ENCODE data around the gene ANKK1. TPM values are rescaled to one million over a fixed set of nuclear protein-coding genes. Genes with fewer than 3 reads are reported as not detected.

The ANKK1 gene
- total and polyA plus RNA-seq, 2 donors (not counting 1 experiment from before 2014, with no cell fraction given) = not detected

GRCh38 chr11:113407163-113407562, 19.6 kb downstream of the ANKK1 start:
- no peaks in the 10 kb centered on the region for H3K27me3 ChIP-seq (ENCODE audit: control insufficient read depth, insufficient read depth, low read length)
- H3K27ac ChIP-seq (ENCODE audit: insufficient read depth, low read length) = no peak overlapping the region
- no peaks in the 10 kb centered on the region for H3K4me1 ChIP-seq (ENCODE audit: control insufficient read depth, extremely low read depth, insufficient read depth, low read length)
- H3K9me3 ChIP-seq (ENCODE audit: control insufficient read depth, insufficient read depth, low read depth, low read length) = no peaks in the 10 kb centered on the region
- no peaks in the 10 kb centered on the region for H3K79me2 ChIP-seq (ENCODE audit: control insufficient read depth, insufficient read depth, low read length)
- H2AFZ ChIP-seq (ENCODE audit: low read length) = no peak overlapping the region
- TF ChIP-seq EZH2 (IDR thresholded peaks at IDR 0.05; ENCODE audit: low read length, missing control alignments) (no peak), CTCF (conservative IDR thresholded peaks at IDR 0.05 in 1 of 2, IDR thresholded peaks at IDR 0.05 in 1 of 2; ENCODE audit: low read depth in 1 of 2, low read length in 2 of 2) (no peak)
- H4K20me1 ChIP-seq (ENCODE audit: control insufficient read depth, extremely low read depth, insufficient read depth, low read length) = no peaks in the 10 kb centered on the region
- no peaks in the 10 kb centered on the region for H3K36me3 ChIP-seq (ENCODE audit: control insufficient read depth, insufficient read depth, low read length)
- H3K4me2 ChIP-seq (ENCODE audit: extremely low read depth, insufficient read depth, low read length) = no peak overlapping the region
- H3K9ac ChIP-seq (ENCODE audit: insufficient read depth, low read length) = no peak overlapping the region
- no peak for DNase-seq (ENCODE audit: low read depth in 2 of 2)
- H3K4me3 ChIP-seq (replicated peaks in 1 of 4; ENCODE audit: control extremely low read depth in 1 of 4, insufficient read depth in 1 of 4, low read depth in 3 of 4, low read length in 4 of 4) = no peak overlapping the region

DNA sequence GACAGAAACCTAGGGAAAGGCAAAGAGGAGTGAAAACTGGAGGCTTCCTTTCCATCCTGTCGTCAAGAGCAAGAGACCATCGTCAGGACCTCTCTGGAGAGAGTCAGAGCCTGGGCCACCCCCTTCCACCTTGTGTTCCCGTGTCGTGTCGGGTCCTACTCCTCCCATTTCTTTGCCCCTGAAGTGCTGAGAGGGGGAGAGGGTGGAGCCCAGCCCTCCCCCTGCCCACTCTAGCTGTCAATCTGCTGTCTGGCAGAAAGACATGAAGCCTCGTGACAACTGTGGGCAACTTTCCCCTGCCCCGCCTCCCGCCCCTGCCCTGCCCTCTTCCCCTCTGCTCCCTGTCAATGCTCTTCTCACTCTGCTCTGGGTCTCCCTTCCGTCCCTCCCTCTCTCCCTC, 20.6 kb downstream of the ANKK1 start:
- no peak overlapping the region for H3K4me2 ChIP-seq (ENCODE audit: extremely low read depth, insufficient read depth, low read length)
- H3K27me3 ChIP-seq (ENCODE audit: control insufficient read depth, insufficient read depth, low read length) = no peaks in the 10 kb centered on the region
- no peak for TF ChIP-seq EZH2 (IDR thresholded peaks at IDR 0.05; ENCODE audit: low read length, missing control alignments)
- TF ChIP-seq CTCF (conservative IDR thresholded peaks at IDR 0.05 in 1 of 2, IDR thresholded peaks at IDR 0.05 in 1 of 2; ENCODE audit: low read depth in 1 of 2, low read length in 2 of 2) = no peak
- no peaks in the 10 kb centered on the region for H3K36me3 ChIP-seq (ENCODE audit: control insufficient read depth, insufficient read depth, low read length)
- H3K4me1 ChIP-seq (ENCODE audit: control insufficient read depth, extremely low read depth, insufficient read depth, low read length) = no peaks in the 10 kb centered on the region
- no peak overlapping the region for H2AFZ ChIP-seq (ENCODE audit: low read length)
- no peak overlapping the region for H3K4me3 ChIP-seq (replicated peaks in 1 of 4; ENCODE audit: control extremely low read depth in 1 of 4, insufficient read depth in 1 of 4, low read depth in 3 of 4, low read length in 4 of 4)
- no peak for DNase-seq (ENCODE audit: low read depth in 2 of 2)
- H3K27ac ChIP-seq (ENCODE audit: insufficient read depth, low read length) = no peak overlapping the region
- no peaks in the 10 kb centered on the region for H4K20me1 ChIP-seq (ENCODE audit: control insufficient read depth, extremely low read depth, insufficient read depth, low read length)
- no peaks in the 10 kb centered on the region for H3K9me3 ChIP-seq (ENCODE audit: control insufficient read depth, insufficient read depth, low read depth, low read length)
- no peaks in the 10 kb centered on the region for H3K79me2 ChIP-seq (ENCODE audit: control insufficient read depth, insufficient read depth, low read length)
- H3K9ac ChIP-seq (ENCODE audit: insufficient read depth, low read length) = no peak overlapping the region

GRCh38 chr11:113408887-113409286, 21.3 kb downstream of the ANKK1 start:
- H4K20me1 ChIP-seq (ENCODE audit: control insufficient read depth, extremely low read depth, insufficient read depth, low read length) = no peaks in the 10 kb centered on the region
- H3K4me1 ChIP-seq (ENCODE audit: control insufficient read depth, extremely low read depth, insufficient read depth, low read length) = no peaks in the 10 kb centered on the region

More at GRCh38 chr11:113408887-113409286, 21.3 kb downstream of the ANKK1 start:
- Histone ChIP-seq H3K79me2 (ENCODE audit: control insufficient read depth, insufficient read depth, low read length) (no peaks in the 10 kb centered on the region), H3K9ac (ENCODE audit: insufficient read depth, low read length) (no peak overlapping the region), H3K27me3 (ENCODE audit: control insufficient read depth, insufficient read depth, low read length) (no peaks in the 10 kb centered on the region), H3K36me3 (ENCODE audit: control insufficient read depth, insufficient read depth, low read length) (no peaks in the 10 kb centered on the region), H2AFZ (ENCODE audit: low read length) (no peak overlapping the region), H3K4me3 (replicated peaks in 1 of 4; ENCODE audit: control extremely low read depth in 1 of 4, insufficient read depth in 1 of 4, low read depth in 3 of 4, low read length in 4 of 4) (no peak overlapping the region), H3K27ac (ENCODE audit: insufficient read depth, low read length) (no peak overlapping the region), H3K9me3 (ENCODE audit: control insufficient read depth, insufficient read depth, low read depth, low read length) (no peaks in the 10 kb centered on the region), H3K4me2 (ENCODE audit: extremely low read depth, insufficient read depth, low read length) (no peak overlapping the region)
- no peak for TF ChIP-seq CTCF (conservative IDR thresholded peaks at IDR 0.05 in 1 of 2, IDR thresholded peaks at IDR 0.05 in 1 of 2; ENCODE audit: low read depth in 1 of 2, low read length in 2 of 2)
- TF ChIP-seq EZH2 (IDR thresholded peaks at IDR 0.05; ENCODE audit: low read length, missing control alignments) = no peak
- no peak for DNase-seq (ENCODE audit: low read depth in 2 of 2)

All from fibroblast of lung (primary cell).